Keratinocyte (primary cell): ENCODE results near the gene KIR2DL3.
"Not testable (repeated sequence)": the region's sequence is repeated elsewhere in the genome, so short reads cannot be mapped to it uniquely, and the experiment has no call there.

Experiments
- EZH2 ChIP-seq: IDR thresholded peaks from one replicate; pipeline ENCODE4 v1.6.1; 2012; ENCODE audit warnings: inconsistent platforms, mild to moderate bottlenecking, low read length, moderate library complexity
- TF ChIP-seq, protein P1 (sequence below), 3 experiments: IDR thresholded peaks in 1 of 3; conservative IDR thresholded peaks in 1 of 3; optimal IDR thresholded peaks in 1 of 3; 2 replicates in 2 of 3; 3 replicates in 1 of 3; pipeline versions ENCODE3 to v1.5.1; 2011; ENCODE audit warnings: low read length in 3 of 3, mild to moderate bottlenecking in 3 of 3, moderate library complexity in 2 of 3, control low read depth in 1 of 3, inconsistent platforms in 1 of 3; ENCODE audit not compliant: insufficient read depth in 2 of 3; ENCODE audit errors: extremely low read depth in 1 of 3

DNA sequence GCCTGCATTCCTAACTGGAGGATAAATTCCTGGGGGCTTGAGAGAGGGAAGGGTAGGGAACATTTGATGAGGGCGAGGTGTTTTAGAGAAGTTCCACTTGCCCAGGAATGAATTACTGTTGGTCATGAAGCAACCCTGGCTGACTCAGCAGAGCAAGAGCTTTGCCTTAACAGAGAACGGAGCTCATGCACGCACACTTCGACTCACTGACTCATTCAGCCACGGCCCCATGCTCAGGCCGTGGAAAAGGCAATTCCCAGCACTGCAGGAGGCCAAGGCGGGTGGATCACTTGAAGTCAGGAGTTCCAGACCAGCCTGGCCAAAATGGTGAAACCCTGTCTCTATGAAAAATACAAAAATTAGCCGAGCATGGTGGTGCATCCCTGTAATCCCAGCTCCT lies 25.9 kb downstream of the KIR2DL3 start:
- TF ChIP-seq, protein P1, sequence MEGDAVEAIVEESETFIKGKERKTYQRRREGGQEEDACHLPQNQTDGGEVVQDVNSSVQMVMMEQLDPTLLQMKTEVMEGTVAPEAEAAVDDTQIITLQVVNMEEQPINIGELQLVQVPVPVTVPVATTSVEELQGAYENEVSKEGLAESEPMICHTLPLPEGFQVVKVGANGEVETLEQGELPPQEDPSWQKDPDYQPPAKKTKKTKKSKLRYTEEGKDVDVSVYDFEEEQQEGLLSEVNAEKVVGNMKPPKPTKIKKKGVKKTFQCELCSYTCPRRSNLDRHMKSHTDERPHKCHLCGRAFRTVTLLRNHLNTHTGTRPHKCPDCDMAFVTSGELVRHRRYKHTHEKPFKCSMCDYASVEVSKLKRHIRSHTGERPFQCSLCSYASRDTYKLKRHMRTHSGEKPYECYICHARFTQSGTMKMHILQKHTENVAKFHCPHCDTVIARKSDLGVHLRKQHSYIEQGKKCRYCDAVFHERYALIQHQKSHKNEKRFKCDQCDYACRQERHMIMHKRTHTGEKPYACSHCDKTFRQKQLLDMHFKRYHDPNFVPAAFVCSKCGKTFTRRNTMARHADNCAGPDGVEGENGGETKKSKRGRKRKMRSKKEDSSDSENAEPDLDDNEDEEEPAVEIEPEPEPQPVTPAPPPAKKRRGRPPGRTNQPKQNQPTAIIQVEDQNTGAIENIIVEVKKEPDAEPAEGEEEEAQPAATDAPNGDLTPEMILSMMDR (optimal IDR thresholded peaks at IDR 0.05 in 1 of 3, IDR thresholded peaks at IDR 0.05 in 1 of 3, conservative IDR thresholded peaks at IDR 0.05 in 1 of 3; ENCODE audit: extremely low read depth in 1 of 3, insufficient read depth in 2 of 3, low read length in 3 of 3): not testable (repeated sequence)
- not testable (repeated sequence) for TF ChIP-seq EZH2
